Measurements from ENCODE around the gene RAD51. TPM values are rescaled to one million over a fixed set of nuclear protein-coding genes. Genes with fewer than 3 reads are reported as not detected.
"Not testable (repeated sequence)": the region's sequence is repeated elsewhere in the genome, so short reads cannot be mapped to it uniquely, and the experiment has no call there.

RAD51 gene
- total RNA-seq, 2 donors from 2014 or later, result 0.30 TPM; not detected in 1

DNA sequence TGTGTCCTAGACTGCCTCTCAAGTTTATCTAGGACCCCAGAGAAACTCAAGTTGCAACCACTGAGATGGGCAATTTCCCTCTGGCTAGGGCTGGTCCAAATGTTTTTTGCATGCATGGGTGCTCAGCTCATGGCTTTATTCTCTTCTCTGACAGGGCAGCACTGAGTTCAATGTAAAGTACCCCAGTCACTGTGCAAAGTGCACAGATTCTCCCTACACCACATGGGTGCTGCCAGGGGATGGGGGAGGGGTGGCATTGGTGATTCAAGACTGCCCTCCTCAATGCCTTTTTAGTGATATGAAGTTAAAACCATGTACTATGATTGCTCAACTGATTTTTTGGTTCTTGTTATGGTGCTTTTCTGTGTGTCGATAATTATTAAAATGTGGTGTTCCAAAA lies 14.8 kb upstream of the RAD51 start:
- no peak overlapping the region for H3K4me3 ChIP-seq
- H3K9me3 ChIP-seq, result no peaks in the 10 kb centered on the region
- no peak overlapping the region for H3K27ac ChIP-seq
- no peaks in the 10 kb centered on the region for H3K36me3 ChIP-seq
- no peaks in the 10 kb centered on the region for H3K4me1 ChIP-seq
- TF ChIP-seq, protein P1, sequence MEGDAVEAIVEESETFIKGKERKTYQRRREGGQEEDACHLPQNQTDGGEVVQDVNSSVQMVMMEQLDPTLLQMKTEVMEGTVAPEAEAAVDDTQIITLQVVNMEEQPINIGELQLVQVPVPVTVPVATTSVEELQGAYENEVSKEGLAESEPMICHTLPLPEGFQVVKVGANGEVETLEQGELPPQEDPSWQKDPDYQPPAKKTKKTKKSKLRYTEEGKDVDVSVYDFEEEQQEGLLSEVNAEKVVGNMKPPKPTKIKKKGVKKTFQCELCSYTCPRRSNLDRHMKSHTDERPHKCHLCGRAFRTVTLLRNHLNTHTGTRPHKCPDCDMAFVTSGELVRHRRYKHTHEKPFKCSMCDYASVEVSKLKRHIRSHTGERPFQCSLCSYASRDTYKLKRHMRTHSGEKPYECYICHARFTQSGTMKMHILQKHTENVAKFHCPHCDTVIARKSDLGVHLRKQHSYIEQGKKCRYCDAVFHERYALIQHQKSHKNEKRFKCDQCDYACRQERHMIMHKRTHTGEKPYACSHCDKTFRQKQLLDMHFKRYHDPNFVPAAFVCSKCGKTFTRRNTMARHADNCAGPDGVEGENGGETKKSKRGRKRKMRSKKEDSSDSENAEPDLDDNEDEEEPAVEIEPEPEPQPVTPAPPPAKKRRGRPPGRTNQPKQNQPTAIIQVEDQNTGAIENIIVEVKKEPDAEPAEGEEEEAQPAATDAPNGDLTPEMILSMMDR (IDR thresholded peaks at IDR 0.05), result no peak
- no peaks in the 10 kb centered on the region for H3K27me3 ChIP-seq
- no peak for DNase-seq (ENCODE audit: low spot score)

DNA sequence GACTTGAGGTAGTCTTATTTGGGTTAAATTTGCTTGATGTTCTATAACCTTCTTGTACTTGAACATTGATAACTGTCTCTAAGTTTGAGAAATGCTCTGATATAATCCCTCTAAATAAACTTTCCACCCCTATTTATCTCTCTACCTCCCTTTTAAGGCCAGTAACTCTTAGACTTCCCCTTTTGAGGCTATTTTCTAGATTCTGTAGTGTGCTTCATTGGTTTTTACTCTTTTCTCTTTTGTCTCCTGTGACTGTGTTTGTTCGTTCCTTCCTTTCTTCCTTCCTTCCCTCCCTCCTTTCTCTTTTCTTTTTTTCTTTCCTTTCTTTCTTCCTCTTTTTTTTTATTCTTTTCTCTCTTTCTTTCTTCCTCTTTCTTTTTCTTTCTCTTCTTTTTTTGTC lies 14.0 kb upstream of the RAD51 start:
- DNase-seq (ENCODE audit: low spot score); H3K27me3 ChIP-seq: not testable (repeated sequence)

DNA sequence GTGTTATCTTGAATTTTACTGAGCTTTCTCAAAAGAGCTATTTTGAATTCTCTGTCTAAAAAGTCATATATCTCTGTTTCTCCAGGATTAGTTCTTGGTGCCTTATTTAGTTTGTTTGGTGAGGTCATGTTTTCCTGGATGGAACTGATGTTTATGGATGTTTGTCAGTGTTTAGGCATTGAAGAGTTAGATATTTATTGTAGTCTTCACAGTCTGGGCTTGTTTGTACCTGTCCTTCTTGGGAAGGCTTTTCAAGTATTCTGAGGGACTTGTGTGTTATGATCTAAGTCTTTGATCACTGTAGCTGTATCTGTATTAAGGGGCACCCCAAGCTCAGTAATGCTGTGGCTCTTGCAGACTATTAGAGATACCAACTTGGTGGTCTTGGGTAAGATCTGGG lies 10.6 kb upstream of the RAD51 start:
- no peak overlapping the region for H3K4me3 ChIP-seq
- H3K27ac ChIP-seq, result no peak overlapping the region
- TF ChIP-seq, protein P1 (IDR thresholded peaks at IDR 0.05), result no peak
- DNase-seq (ENCODE audit: low spot score), result no peak
- H3K4me1 ChIP-seq, result no peaks in the 10 kb centered on the region
- H3K36me3 ChIP-seq, result no peaks in the 10 kb centered on the region
- no peaks in the 10 kb centered on the region for H3K27me3 ChIP-seq
- no peaks in the 10 kb centered on the region for H3K9me3 ChIP-seq

More for the DNA sequence above, 14.0 kb upstream of the RAD51 start:
- not testable (repeated sequence) for H3K27ac ChIP-seq, H3K9me3 ChIP-seq, H3K4me3 ChIP-seq, H3K4me1 ChIP-seq, H3K36me3 ChIP-seq

DNA sequence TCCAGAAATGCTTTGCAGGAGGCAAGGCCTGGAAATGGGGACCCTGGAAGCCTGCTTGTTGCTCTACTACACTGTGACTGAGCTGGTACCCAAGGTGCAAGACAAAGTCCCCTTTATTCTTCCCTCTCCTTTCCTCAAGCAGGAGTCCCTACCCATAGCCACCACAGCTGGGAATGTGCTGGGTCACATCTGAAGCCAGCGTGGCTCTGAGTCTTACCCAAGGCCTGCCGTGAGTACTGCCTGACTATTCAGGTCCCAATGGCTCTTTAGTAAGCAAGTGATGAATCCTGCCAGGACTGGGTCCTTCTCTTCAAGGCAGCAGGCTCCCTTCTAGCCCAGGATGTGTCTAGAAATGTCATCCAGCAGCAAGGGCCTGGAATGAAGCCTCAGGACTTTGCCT lies 9.6 kb upstream of the RAD51 start:
- Histone ChIP-seq H3K36me3 (no peaks in the 10 kb centered on the region), H3K27ac (no peak overlapping the region), H3K9me3 (no peaks in the 10 kb centered on the region), H3K27me3 (no peaks in the 10 kb centered on the region), H3K4me3 (no peak overlapping the region), H3K4me1 (no peaks in the 10 kb centered on the region)
- DNase-seq (ENCODE audit: low spot score), result no peak
- TF ChIP-seq, protein P1 (IDR thresholded peaks at IDR 0.05), result no peak

DNA sequence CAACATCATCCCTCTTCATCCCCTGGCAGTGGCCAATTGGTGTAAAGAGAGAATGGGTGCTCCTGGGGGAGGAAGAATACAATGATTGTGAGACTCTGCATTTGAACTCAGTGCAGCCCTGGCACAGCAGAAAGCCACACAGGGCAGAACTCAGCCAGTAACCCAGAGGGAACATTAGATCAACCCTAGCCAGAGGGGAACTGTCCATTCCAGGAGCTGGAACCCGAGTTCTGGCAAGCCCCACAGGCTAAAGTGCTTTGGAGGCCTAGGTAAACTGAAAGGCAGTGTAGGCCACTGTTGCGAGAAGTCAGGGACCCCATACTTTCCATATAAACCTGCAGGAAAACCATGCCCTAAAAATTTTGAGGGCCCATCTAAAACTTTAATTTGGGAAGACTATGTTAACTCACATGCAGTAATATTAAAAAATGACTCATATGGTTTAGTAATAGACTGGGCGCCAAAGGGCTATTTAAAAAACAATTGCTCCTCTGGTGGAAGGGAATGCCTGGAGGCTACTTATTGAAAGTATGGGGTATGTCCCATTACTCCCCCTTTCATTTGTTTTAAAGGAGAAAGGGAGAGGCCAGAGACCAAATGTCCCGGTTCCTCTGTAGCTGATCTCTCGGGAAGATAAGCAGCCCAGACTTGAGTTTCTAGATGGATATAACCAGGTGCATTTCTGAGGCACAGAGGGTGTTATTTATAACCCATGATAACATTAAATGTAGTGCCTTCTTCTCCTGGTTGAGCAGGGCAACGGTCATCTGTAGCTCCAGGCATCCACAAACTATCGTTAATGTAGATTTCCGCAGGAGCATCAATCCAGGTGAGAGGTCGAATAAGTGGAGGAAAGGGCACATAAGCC lies 5.8 kb upstream of the RAD51 start:
- Histone ChIP-seq H3K9me3 (no peaks in the 10 kb centered on the region), H3K4me3 (no peak overlapping the region), H3K36me3 (no peaks in the 10 kb centered on the region), H3K27ac (no peak overlapping the region), H3K27me3 (no peaks in the 10 kb centered on the region), H3K4me1 (peaks cover 0 to 10% of the 10 kb centered on the region in 2 donors)
- TF ChIP-seq, protein P1 (IDR thresholded peaks at IDR 0.05), result no peak
- no peak for DNase-seq (ENCODE audit: low spot score)

DNA sequence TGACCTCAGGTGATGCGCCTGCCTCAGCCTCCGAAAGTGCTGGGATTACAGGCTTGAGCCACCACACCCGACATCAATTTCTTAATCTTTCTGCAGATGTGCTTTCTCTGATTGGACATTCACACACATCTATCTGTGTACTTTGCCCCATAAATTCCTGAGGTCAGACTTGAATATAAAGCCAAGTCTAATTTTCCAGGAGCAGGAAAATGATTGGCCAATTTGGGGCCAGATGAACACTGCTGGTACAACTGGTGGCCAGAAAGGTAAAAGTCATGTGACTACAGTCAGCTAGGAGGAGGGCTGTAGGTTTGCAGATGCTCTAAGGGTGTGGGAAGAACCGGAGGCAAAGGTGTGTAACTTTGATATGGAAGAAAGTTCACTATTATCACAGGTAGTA lies 3.2 kb upstream of the RAD51 start:
- no peak overlapping the region for H3K4me3 ChIP-seq
- no peak overlapping the region for H3K27ac ChIP-seq
- H3K9me3 ChIP-seq, result no peaks in the 10 kb centered on the region
- TF ChIP-seq, protein P1 (IDR thresholded peaks at IDR 0.05), result no peak
- no peak for DNase-seq (ENCODE audit: low spot score)
- H3K27me3 ChIP-seq, result no peaks in the 10 kb centered on the region
- H3K36me3 ChIP-seq, result no peaks in the 10 kb centered on the region
- H3K4me1 ChIP-seq, result peaks cover 0 to 20% of the 10 kb centered on the region in 2 donors

Measured in right atrium auricular region (tissue), 2 donors.